Ishikawa (cell line): ENCODE results near the gene DSCAML1.

ENCODE experiments used
- EGR1 ChIP-seq: IDR thresholded peaks from 2 replicates; pipeline ENCODE4 v1.6.1; 2012
- MAX ChIP-seq: IDR thresholded peaks from 2 replicates; pipeline ENCODE4 v1.6.1; 2012
- NFIC ChIP-seq: IDR thresholded peaks from 2 replicates; pipeline ENCODE4 v1.6.1; 2012
- REST ChIP-seq: IDR thresholded peaks from 2 replicates; pipeline ENCODE4 v1.6.1; 2012; ENCODE audit warnings: low read depth, mild to moderate bottlenecking
- TAF1 ChIP-seq: IDR thresholded peaks from 2 replicates; pipeline ENCODE4 v1.6.1; 2012; ENCODE audit warnings: low read depth, mild to moderate bottlenecking
- USF1 ChIP-seq: IDR thresholded peaks from 2 replicates; pipeline ENCODE4 v1.6.1; 2012
- YY1 ChIP-seq: IDR thresholded peaks from 2 replicates; pipeline ENCODE4 v1.6.1; 2012; ENCODE audit warnings: low read depth

GRCh38 chr11:117412653-117413275 lies 384.3 kb downstream of the DSCAML1 start:
- no peak for TF ChIP-seq MAX
- no peak for TF ChIP-seq EGR1
- TF ChIP-seq REST = no peak
- no peak for TF ChIP-seq NFIC
- TF ChIP-seq TAF1 = no peak
- TF ChIP-seq YY1 = no peak
- no peak for TF ChIP-seq USF1
